ENCODE data around the gene MYOM1.

- TF ChIP-seq SUZ12 (IDR thresholded peaks at IDR 0.05): no peak
- no peak for TF ChIP-seq HDGF (IDR thresholded peaks at IDR 0.05; ENCODE audit: borderline replicate concordance)
- TF ChIP-seq LEF1 (IDR thresholded peaks at IDR 0.05; ENCODE audit: borderline replicate concordance): no peak
- no peak for TF ChIP-seq BHLHE40 (IDR thresholded peaks at IDR 0.05; ENCODE audit: borderline replicate concordance)
- no peak for TF ChIP-seq FOXA1 (IDR thresholded peaks at IDR 0.05)
- TF ChIP-seq ARNT (IDR thresholded peaks at IDR 0.05): no peak
- TF ChIP-seq SP1 (IDR thresholded peaks at IDR 0.05): no peak
- TF ChIP-seq TARDBP (IDR thresholded peaks at IDR 0.05): no peak
- no peak for TF ChIP-seq PKNOX1 (IDR thresholded peaks at IDR 0.05)
Observed at GRCh38 chr18:3036108-3036507, 183.7 kb downstream of the MYOM1 start.
